Measurements from ENCODE around the gene EPAS1. TPM values are rescaled to one million over a fixed set of nuclear protein-coding genes. Genes with fewer than 3 reads are reported as not detected.

Gene EPAS1
- total RNA-seq, 1 donor from 2014 or later: 0.47 TPM

DNA sequence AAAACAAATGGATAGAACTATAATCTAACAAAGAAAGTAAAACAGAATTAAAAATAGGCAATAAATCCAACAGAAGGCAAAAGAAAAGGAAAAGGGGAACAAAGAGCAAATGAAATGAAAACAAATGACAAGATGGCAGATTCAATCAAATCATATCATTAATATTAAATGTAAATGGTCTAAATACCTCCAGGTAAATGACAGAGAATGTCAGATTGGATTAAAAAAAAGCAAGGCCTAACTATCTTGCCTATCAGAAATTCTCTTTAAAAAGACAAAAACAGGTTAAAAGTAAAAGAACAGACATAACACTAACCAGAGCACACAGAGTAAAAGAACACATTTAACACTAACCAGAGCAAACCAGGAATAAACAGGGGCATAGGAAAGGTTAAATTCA is 119.1 kb downstream of the EPAS1 start:
- H3K27me3 Mint-ChIP-seq: peaks cover 3% of the 10 kb centered on the region
- H3K4me1 Mint-ChIP-seq: no peaks in the 10 kb centered on the region
- DNase-seq (no peak), ATAC-seq (ENCODE audit: low read depth) (no peak)
- H3K4me3 Mint-ChIP-seq: no peak overlapping the region
- no peaks in the 10 kb centered on the region for H3K36me3 Mint-ChIP-seq (ENCODE audit: low read depth)
- TF ChIP-seq, protein P1, sequence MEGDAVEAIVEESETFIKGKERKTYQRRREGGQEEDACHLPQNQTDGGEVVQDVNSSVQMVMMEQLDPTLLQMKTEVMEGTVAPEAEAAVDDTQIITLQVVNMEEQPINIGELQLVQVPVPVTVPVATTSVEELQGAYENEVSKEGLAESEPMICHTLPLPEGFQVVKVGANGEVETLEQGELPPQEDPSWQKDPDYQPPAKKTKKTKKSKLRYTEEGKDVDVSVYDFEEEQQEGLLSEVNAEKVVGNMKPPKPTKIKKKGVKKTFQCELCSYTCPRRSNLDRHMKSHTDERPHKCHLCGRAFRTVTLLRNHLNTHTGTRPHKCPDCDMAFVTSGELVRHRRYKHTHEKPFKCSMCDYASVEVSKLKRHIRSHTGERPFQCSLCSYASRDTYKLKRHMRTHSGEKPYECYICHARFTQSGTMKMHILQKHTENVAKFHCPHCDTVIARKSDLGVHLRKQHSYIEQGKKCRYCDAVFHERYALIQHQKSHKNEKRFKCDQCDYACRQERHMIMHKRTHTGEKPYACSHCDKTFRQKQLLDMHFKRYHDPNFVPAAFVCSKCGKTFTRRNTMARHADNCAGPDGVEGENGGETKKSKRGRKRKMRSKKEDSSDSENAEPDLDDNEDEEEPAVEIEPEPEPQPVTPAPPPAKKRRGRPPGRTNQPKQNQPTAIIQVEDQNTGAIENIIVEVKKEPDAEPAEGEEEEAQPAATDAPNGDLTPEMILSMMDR (IDR thresholded peaks at IDR 0.05): no peak
- H3K9me3 Mint-ChIP-seq: peaks cover 22% of the 10 kb centered on the region
- ChIA-PET POLR2A (no interaction called here), CTCF (no interaction called here)
- intact Hi-C loops (cut with micrococcal nuclease): no loop called here
- H3K27ac Mint-ChIP-seq: no peak overlapping the region

GRCh38 chr2:46416739-46417403 is 119.7 kb downstream of the EPAS1 start:
- ATAC-seq (ENCODE audit: low read depth) (no peak), DNase-seq (no peak)
- Mint-ChIP-seq H3K36me3 (ENCODE audit: low read depth) (no peaks in the 10 kb centered on the region), H3K27me3 (peaks cover 3% of the 10 kb centered on the region), H3K27ac (no peak overlapping the region), H3K4me3 (no peak overlapping the region), H3K4me1 (no peaks in the 10 kb centered on the region), H3K9me3 (peaks cover 22% of the 10 kb centered on the region)
- TF ChIP-seq, protein P1 (IDR thresholded peaks at IDR 0.05): no peak
- CTCF ChIA-PET: no interaction called here
- intact Hi-C loops (cut with micrococcal nuclease): no loop called here
- POLR2A ChIA-PET: no interaction called here

DNA sequence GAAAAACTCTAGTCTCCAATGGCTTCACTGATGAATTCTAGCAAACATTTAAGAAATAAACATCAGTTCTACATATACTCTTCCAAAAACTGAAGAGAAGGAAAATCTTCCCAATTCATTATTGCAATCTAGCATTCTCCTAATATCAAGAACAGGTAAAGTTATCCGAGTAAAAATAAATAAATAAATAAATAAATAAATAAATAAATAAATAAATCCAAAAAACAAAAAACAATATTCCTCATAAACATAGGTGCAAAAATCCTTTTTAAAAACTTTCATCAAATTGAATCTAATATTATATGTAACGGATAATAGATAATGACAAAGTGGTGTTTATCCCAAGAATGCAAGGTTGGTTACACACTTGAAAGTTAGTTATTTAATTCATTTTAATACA is 123.7 kb downstream of the EPAS1 start:
- ATAC-seq (ENCODE audit: low read depth) (no peak), DNase-seq (no peak)
- Mint-ChIP-seq H3K27ac (no peak overlapping the region), H3K27me3 (peaks cover 3% of the 10 kb centered on the region), H3K4me1 (no peaks in the 10 kb centered on the region), H3K4me3 (no peak overlapping the region), H3K36me3 (ENCODE audit: low read depth) (no peaks in the 10 kb centered on the region), H3K9me3 (peaks cover 14% of the 10 kb centered on the region)
- TF ChIP-seq, protein P1 (IDR thresholded peaks at IDR 0.05): no peak
- intact Hi-C loops (cut with micrococcal nuclease): no loop called here
- ChIA-PET POLR2A (no interaction called here), CTCF (no interaction called here)

DNA sequence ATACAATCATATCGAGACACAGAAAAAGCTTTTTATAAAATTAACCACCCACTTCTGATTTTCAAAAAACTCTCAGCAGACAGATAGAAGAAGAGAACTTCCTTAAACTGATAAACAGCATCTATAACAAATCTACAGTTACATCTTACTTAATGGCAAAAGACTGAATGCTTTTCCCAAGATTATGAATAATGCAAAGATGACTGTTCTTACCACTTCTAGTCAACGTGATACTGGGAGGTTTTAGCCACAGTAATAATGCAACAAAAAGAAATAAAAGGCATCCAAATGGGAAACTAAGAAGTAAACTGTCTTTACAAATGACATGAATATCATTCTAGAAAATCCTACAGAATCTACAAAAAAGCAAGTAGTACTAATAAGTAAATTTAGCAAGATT is 124.2 kb downstream of the EPAS1 start:
- peaks cover 3% of the 10 kb centered on the region for H3K27me3 Mint-ChIP-seq
- ChIA-PET POLR2A (no interaction called here), CTCF (no interaction called here)
- TF ChIP-seq, protein P1 (IDR thresholded peaks at IDR 0.05): no peak
- H3K4me1 Mint-ChIP-seq: no peaks in the 10 kb centered on the region
- DNase-seq: no peak
- peaks cover 11% of the 10 kb centered on the region for H3K9me3 Mint-ChIP-seq
- no peaks in the 10 kb centered on the region for H3K36me3 Mint-ChIP-seq (ENCODE audit: low read depth)
- ATAC-seq (ENCODE audit: low read depth): no peak
- H3K27ac Mint-ChIP-seq: no peak overlapping the region
- no peak overlapping the region for H3K4me3 Mint-ChIP-seq
- intact Hi-C loops (cut with micrococcal nuclease): no loop called here

DNA sequence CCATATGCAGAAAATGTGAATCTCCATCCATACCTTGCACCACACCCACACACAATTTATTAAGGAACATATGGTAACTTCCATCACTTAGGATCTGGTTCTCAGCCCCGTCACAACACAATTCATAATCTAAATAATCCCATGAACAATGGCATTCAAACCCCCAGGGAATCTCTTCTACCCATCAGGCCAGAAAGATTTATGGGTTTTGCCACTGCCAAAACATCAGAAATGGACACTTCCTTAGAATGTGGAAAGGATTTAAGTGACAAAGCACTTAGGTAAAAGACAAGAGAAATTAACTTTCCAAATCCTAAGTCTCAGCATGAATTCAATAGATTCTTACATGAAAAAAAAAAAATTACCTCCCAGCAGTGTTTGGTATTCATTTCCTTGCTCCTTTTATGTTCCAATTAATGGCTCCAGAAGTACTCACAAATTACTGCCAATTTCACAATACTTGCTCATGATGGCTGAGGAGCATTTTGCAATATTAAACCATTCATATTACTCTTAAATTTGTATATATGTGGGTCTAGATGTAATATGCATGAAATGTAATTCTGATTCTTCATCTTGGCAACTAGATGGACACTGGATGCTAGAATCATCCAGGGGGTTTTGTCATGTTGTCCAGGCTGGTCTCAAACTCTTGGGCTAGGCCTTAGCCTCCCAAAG is 125.6 kb downstream of the EPAS1 start:
- TF ChIP-seq, protein P1 (IDR thresholded peaks at IDR 0.05): no peak
- Mint-ChIP-seq H3K4me1 (no peaks in the 10 kb centered on the region), H3K4me3 (no peak overlapping the region), H3K9me3 (peaks cover 6% of the 10 kb centered on the region), H3K27me3 (peaks cover 3% of the 10 kb centered on the region), H3K27ac (no peak overlapping the region), H3K36me3 (ENCODE audit: low read depth) (no peaks in the 10 kb centered on the region)
- ChIA-PET CTCF (no interaction called here), POLR2A (no interaction called here)
- DNase-seq (no peak), ATAC-seq (ENCODE audit: low read depth) (no peak)
- intact Hi-C loops (cut with micrococcal nuclease): no loop called here

Data from activated B cell treated with CpG ODN at 0.5 μM for 24 hours (primary cell).